ENCODE data around the gene TWSG1. TPM values are rescaled to one million over a fixed set of nuclear protein-coding genes. Genes with fewer than 3 reads are reported as not detected.
"Not testable (repeated sequence)": the region's sequence is repeated elsewhere in the genome, so short reads cannot be mapped to it uniquely, and the experiment has no call there.

The TWSG1 gene
- polyA plus RNA-seq, 4 donors, result 100.0 to 117 (median 113) TPM

GRCh38 chr18:9449600-9450414 is 115.2 kb downstream of the TWSG1 start:
- no peak for DNase-seq (ENCODE audit: low read depth in 4 of 4, low spot score in 3 of 4)

- not testable (repeated sequence) for DNase-seq (ENCODE audit: low read depth in 4 of 4, low spot score in 3 of 4)
These were observed 116.3 kb downstream of the TWSG1 start for GRCh38 chr18:9450920-9451319.

Other genes with a start within 250 kb of the TWSG1 start
- 100 to 1,000 TPM; 133 to 163 (median 156) TPM for gene NDUFV2, start 232.1 kb upstream of the TWSG1 start, polyA plus RNA-seq (ENCODE audit: insufficient read length in 4 of 4)
- 10 to 100 TPM; 28.1 to 34.3 (median 32.8) TPM for gene ANKRD12, start 198.0 kb upstream of the TWSG1 start, polyA plus RNA-seq (ENCODE audit: insufficient read length in 4 of 4)
- 10 to 100 TPM; 74.3 to 84.4 (median 79.1) TPM for gene RALBP1, start 140.7 kb downstream of the TWSG1 start, polyA plus RNA-seq (ENCODE audit: insufficient read length in 4 of 4)